Measurements from ENCODE around the gene CCDC152. TPM values are rescaled to one million over a fixed set of nuclear protein-coding genes. Genes with fewer than 3 reads are reported as not detected.

Gene CCDC152
- total RNA-seq, 5 donors from 2014 or later (not counting 1 experiment from before 2014, with no cell fraction given): 3.6 to 6.5 (median 5.7) TPM

GRCh38 chr5:42807722-42808447, 51.3 kb downstream of the CCDC152 start:
- POLR2A ChIA-PET: no interaction called here

DNA sequence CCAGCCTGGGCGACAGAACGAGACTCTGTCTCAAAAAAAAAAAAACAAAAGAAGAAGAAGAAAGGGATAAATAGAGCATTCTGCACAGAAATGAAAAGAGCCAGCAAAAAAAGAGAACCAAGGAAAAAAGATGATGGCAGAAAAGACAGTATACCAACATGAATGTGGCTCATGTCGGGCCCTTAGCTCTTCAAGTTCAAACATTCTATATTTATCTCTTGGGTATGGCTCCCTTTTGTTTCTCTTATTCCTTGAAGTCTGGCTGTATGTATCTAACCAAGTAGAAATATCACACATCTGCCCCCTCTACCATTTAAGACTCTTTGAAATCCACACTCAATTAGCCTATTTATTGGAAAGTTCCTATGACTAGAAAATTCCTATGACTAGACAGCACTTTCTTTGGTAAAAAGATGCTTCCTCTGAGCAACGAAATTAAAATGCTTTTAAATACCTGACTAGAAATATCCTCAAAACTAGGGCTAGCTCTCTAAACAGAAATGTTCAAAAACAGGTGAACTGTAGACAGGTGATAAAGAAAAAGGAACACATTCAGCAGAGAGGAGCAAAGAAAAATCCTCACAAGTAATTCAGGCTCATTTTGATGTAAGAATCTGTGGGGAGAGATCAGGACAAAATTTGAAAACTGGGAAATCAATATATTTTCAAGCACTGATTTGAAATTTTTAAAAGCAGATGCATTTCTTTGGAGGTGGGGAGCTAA, 52.4 kb downstream of the CCDC152 start:
- Mint-ChIP-seq H3K4me1 (peaks cover 0 to 5% (median 3%) of the 10 kb centered on the region in 3 donors), H3K4me3 (no peak overlapping the region), H3K27me3 (no peaks in the 10 kb centered on the region), H3K27ac (no peak overlapping the region), H3K36me3 (peaks cover 4% of the 10 kb centered on the region), H3K9me3 (no peaks in the 10 kb centered on the region)
- Histone ChIP-seq H3K27me3 (replicated peaks in 1 of 2; ENCODE audit: control insufficient read depth in 2 of 2, extremely low read depth in 1 of 2, insufficient read depth in 2 of 2, low read length in 1 of 2) (no peaks in the 10 kb centered on the region), H3K27ac (ENCODE audit: low read length) (no peak overlapping the region), H3K4me3 (ENCODE audit: control insufficient read depth in 1 of 2, extremely low read depth in 1 of 2, low read length in 1 of 2) (no peak overlapping the region), H3K36me3 (ENCODE audit: control insufficient read depth in 2 of 2, extremely low read depth in 1 of 2, insufficient read depth in 1 of 2, low read length in 1 of 2) (no peaks in the 10 kb centered on the region), H3K4me1 (ENCODE audit: control insufficient read depth in 1 of 2, extremely low read depth in 1 of 2, insufficient read depth in 2 of 2, low read length in 2 of 2) (no peaks in the 10 kb centered on the region), H3K9me3 (no peaks in the 10 kb centered on the region)
- WGBS (ENCODE audit: insufficient coverage): no CpG with 5 or more reads among the region's 4 CpGs
- ChIA-PET POLR2A (no interaction called here), CTCF (no interaction called here)
- ATAC-seq (replicated peaks in 1 of 4) (no peak), DNase-seq (no peak)

More at GRCh38 chr5:42807722-42808447, 51.3 kb downstream of the CCDC152 start:
- H3K36me3 Mint-ChIP-seq: peaks cover 4% of the 10 kb centered on the region
- Histone ChIP-seq H3K27me3 (replicated peaks in 1 of 2; ENCODE audit: control insufficient read depth in 2 of 2, extremely low read depth in 1 of 2, insufficient read depth in 2 of 2, low read length in 1 of 2) (no peaks in the 10 kb centered on the region), H3K9me3 (no peaks in the 10 kb centered on the region), H3K27ac (ENCODE audit: low read length) (no peak overlapping the region), H3K4me3 (ENCODE audit: control insufficient read depth in 1 of 2, extremely low read depth in 1 of 2, low read length in 1 of 2) (no peak overlapping the region), H3K36me3 (ENCODE audit: control insufficient read depth in 2 of 2, extremely low read depth in 1 of 2, insufficient read depth in 1 of 2, low read length in 1 of 2) (no peaks in the 10 kb centered on the region), H3K4me1 (ENCODE audit: control insufficient read depth in 1 of 2, extremely low read depth in 1 of 2, insufficient read depth in 2 of 2, low read length in 2 of 2) (no peaks in the 10 kb centered on the region)
- H3K27me3 Mint-ChIP-seq: no peaks in the 10 kb centered on the region
- CTCF ChIA-PET: no interaction called here
- no peak for ATAC-seq (replicated peaks in 1 of 4)
- H3K9me3 Mint-ChIP-seq: no peaks in the 10 kb centered on the region
- peaks cover 0 to 5% (median 3%) of the 10 kb centered on the region in 3 donors for H3K4me1 Mint-ChIP-seq
- DNase-seq: no peak
- H3K4me3 Mint-ChIP-seq: no peak overlapping the region
- H3K27ac Mint-ChIP-seq: no peak overlapping the region
- WGBS (ENCODE audit: insufficient coverage): no CpG with 5 or more reads among the region's 2 CpGs

DNA sequence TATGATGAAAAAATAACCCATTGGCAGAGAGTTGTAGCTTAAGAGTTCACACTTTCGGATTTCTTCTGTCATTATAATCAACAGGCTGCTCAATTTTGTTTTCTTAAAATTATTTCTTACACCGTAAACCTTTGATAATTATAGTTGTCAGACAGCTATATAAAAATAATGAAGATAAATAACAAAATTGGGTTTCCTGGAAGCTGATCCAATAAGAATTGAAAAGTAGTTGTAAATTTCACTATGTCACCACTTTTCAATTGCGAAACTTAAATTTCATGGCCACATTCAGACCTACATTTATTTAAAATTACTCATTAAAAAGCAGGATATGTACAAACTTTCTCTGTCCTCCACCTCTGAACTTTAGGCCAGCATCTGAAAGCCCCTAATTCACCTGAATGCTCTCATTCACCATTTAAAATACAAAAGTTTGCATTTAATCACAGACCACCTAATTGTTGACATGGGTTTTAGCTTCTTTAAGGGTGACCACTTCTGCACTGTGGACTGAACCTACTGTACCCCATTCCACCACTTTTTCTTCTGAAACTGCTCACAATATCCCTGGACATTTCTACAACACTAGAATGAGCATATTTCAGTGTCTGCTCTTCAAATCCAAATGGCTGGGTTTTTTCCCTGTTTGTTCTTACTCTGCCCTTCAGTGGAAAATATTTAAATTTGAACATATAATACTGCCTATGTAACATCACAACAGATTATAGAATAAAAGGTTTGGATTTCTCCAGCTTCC, 54.4 kb downstream of the CCDC152 start:
- H3K4me1 ChIP-seq (ENCODE audit: control insufficient read depth in 1 of 2, extremely low read depth in 1 of 2, insufficient read depth in 2 of 2, low read length in 2 of 2): no peaks in the 10 kb centered on the region
- no peaks in the 10 kb centered on the region for H3K36me3 ChIP-seq (ENCODE audit: control insufficient read depth in 2 of 2, extremely low read depth in 1 of 2, insufficient read depth in 1 of 2, low read length in 1 of 2)
- Mint-ChIP-seq H3K4me3 (no peak overlapping the region), H3K9me3 (no peaks in the 10 kb centered on the region), H3K27me3 (no peaks in the 10 kb centered on the region), H3K27ac (no peak overlapping the region), H3K36me3 (no peaks in the 10 kb centered on the region), H3K4me1 (peaks cover 0 to 5% (median 3%) of the 10 kb centered on the region in 3 donors)
- H3K9me3 ChIP-seq: no peaks in the 10 kb centered on the region
- 100% methylated on average over 1 of the region's 3 CpGs for WGBS (ENCODE audit: insufficient coverage)
- CTCF ChIA-PET: no interaction called here
- POLR2A ChIA-PET: no interaction called here
- H3K4me3 ChIP-seq (ENCODE audit: control insufficient read depth in 1 of 2, extremely low read depth in 1 of 2, low read length in 1 of 2): no peak overlapping the region
- DNase-seq: no peak
- H3K27me3 ChIP-seq (replicated peaks in 1 of 2; ENCODE audit: control insufficient read depth in 2 of 2, extremely low read depth in 1 of 2, insufficient read depth in 2 of 2, low read length in 1 of 2): no peaks in the 10 kb centered on the region
- H3K27ac ChIP-seq (ENCODE audit: low read length): no peak overlapping the region
- ATAC-seq (replicated peaks in 1 of 4): no peak

- H3K27ac Mint-ChIP-seq: no peak within 1 kb of the TSS
- POLR2A ChIA-PET: no interaction called here
- CTCF ChIA-PET: no interaction called here
- H3K4me3 Mint-ChIP-seq: no peak within 1 kb of the TSS
- no peaks in the 10 kb centered on the region for H3K36me3 ChIP-seq (ENCODE audit: control insufficient read depth in 2 of 2, extremely low read depth in 1 of 2, insufficient read depth in 1 of 2, low read length in 1 of 2)
- no peaks in the 10 kb centered on the region for H3K9me3 Mint-ChIP-seq
- H3K4me1 ChIP-seq (ENCODE audit: control insufficient read depth in 1 of 2, extremely low read depth in 1 of 2, insufficient read depth in 2 of 2, low read length in 2 of 2): no peaks in the 10 kb centered on the region
- H3K36me3 Mint-ChIP-seq: no peaks in the 10 kb centered on the region
- no peaks in the 10 kb centered on the region for H3K27me3 ChIP-seq (replicated peaks in 1 of 2; ENCODE audit: control insufficient read depth in 2 of 2, extremely low read depth in 1 of 2, insufficient read depth in 2 of 2, low read length in 1 of 2)
- H3K4me3 ChIP-seq (ENCODE audit: control insufficient read depth in 1 of 2, extremely low read depth in 1 of 2, low read length in 1 of 2): no peak within 1 kb of the TSS
- H3K27ac ChIP-seq (ENCODE audit: low read length): no peak within 1 kb of the TSS
- DNase-seq: no peak
- no peaks in the 10 kb centered on the region for H3K9me3 ChIP-seq
- 52% methylated on average over 3 of the region's 8 CpGs for WGBS (ENCODE audit: insufficient coverage)
- no peak for ATAC-seq (replicated peaks in 1 of 4)
- H3K27me3 Mint-ChIP-seq: no peaks in the 10 kb centered on the region
- peaks cover 0 to 5% (median 3%) of the 10 kb centered on the region in 3 donors for H3K4me1 Mint-ChIP-seq
These were observed 55.2 kb downstream of the CCDC152 start, which contains the start of gene SELENOP for GRCh38 chr5:42811591-42812446. TSS of gene SELENOP (minus strand) at chr5:42811892. CDS start at chr5:42808353, 3,539 bp downstream.

DNA sequence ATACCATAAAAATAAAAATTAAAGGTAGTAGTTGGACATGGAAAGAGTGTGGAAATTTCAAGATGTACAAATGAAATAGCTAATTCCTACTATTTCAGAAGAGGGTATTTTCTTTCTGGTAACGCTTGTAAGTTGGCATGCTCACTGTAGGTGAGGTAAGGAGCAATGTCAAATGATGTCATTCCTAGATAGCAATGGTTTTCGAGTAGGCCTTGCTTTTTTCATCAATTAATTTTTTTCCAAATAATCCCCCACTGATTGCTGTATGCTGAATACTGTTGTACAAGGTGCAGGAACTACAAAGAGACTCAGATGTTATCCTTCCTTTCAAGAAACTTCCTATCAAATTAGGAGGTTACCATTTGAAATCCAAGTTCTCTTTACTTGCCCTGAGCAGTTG, 56.0 kb downstream of the CCDC152 start:
- no peak overlapping the region for H3K27ac ChIP-seq (ENCODE audit: low read length)
- no peaks in the 10 kb centered on the region for H3K9me3 Mint-ChIP-seq

GRCh38 chr5:42813533-42813932, 56.9 kb downstream of the CCDC152 start:
- no peak overlapping the region for H3K4me3 ChIP-seq (ENCODE audit: control insufficient read depth in 1 of 2, extremely low read depth in 1 of 2, low read length in 1 of 2)
- no peaks in the 10 kb centered on the region for H3K36me3 ChIP-seq (ENCODE audit: control insufficient read depth in 2 of 2, extremely low read depth in 1 of 2, insufficient read depth in 1 of 2, low read length in 1 of 2)
- H3K27ac ChIP-seq (ENCODE audit: low read length): no peak overlapping the region
- Mint-ChIP-seq H3K4me3 (no peak overlapping the region), H3K27ac (no peak overlapping the region), H3K4me1 (peaks cover 0 to 5% (median 3%) of the 10 kb centered on the region in 3 donors), H3K9me3 (no peaks in the 10 kb centered on the region), H3K36me3 (no peaks in the 10 kb centered on the region), H3K27me3 (no peaks in the 10 kb centered on the region)
- ChIA-PET POLR2A (no interaction called here), CTCF (no interaction called here)
- 91% methylated on average over 14 of the region's 19 CpGs for WGBS (ENCODE audit: insufficient coverage)
- H3K27me3 ChIP-seq (replicated peaks in 1 of 2; ENCODE audit: control insufficient read depth in 2 of 2, extremely low read depth in 1 of 2, insufficient read depth in 2 of 2, low read length in 1 of 2): no peaks in the 10 kb centered on the region
- ATAC-seq (replicated peaks in 1 of 4) (no peak), DNase-seq (no peak)
- H3K9me3 ChIP-seq: no peaks in the 10 kb centered on the region
- H3K4me1 ChIP-seq (ENCODE audit: control insufficient read depth in 1 of 2, extremely low read depth in 1 of 2, insufficient read depth in 2 of 2, low read length in 2 of 2): no peaks in the 10 kb centered on the region

More for the DNA sequence above, 56.0 kb downstream of the CCDC152 start:
- DNase-seq (no peak), ATAC-seq (replicated peaks in 1 of 4) (no peak)
- peaks cover 0 to 5% (median 3%) of the 10 kb centered on the region in 3 donors for H3K4me1 Mint-ChIP-seq
- no peaks in the 10 kb centered on the region for H3K36me3 Mint-ChIP-seq
- no peak overlapping the region for H3K4me3 Mint-ChIP-seq
- no peaks in the 10 kb centered on the region for H3K36me3 ChIP-seq (ENCODE audit: control insufficient read depth in 2 of 2, extremely low read depth in 1 of 2, insufficient read depth in 1 of 2, low read length in 1 of 2)
- H3K27me3 ChIP-seq (replicated peaks in 1 of 2; ENCODE audit: control insufficient read depth in 2 of 2, extremely low read depth in 1 of 2, insufficient read depth in 2 of 2, low read length in 1 of 2): no peaks in the 10 kb centered on the region
- no peaks in the 10 kb centered on the region for H3K27me3 Mint-ChIP-seq
- ChIA-PET CTCF (no interaction called here), POLR2A (no interaction called here)
- H3K4me3 ChIP-seq (ENCODE audit: control insufficient read depth in 1 of 2, extremely low read depth in 1 of 2, low read length in 1 of 2): no peak overlapping the region
- no CpG with 5 or more reads among the region's 2 CpGs for WGBS (ENCODE audit: insufficient coverage)
- H3K9me3 ChIP-seq: no peaks in the 10 kb centered on the region
- no peaks in the 10 kb centered on the region for H3K4me1 ChIP-seq (ENCODE audit: control insufficient read depth in 1 of 2, extremely low read depth in 1 of 2, insufficient read depth in 2 of 2, low read length in 2 of 2)
- no peak overlapping the region for H3K27ac Mint-ChIP-seq
